ENCODE results near the gene TMOD1. TPM values are rescaled to one million over a fixed set of nuclear protein-coding genes. Genes with fewer than 3 reads are reported as not detected.

Gene TMOD1
- total and polyA plus RNA-seq, 2 of the 13 experiments (the other 11 are each of a cell fraction or from before 2014, with no cell fraction given), result 0.04 to 0.07 TPM

DNA sequence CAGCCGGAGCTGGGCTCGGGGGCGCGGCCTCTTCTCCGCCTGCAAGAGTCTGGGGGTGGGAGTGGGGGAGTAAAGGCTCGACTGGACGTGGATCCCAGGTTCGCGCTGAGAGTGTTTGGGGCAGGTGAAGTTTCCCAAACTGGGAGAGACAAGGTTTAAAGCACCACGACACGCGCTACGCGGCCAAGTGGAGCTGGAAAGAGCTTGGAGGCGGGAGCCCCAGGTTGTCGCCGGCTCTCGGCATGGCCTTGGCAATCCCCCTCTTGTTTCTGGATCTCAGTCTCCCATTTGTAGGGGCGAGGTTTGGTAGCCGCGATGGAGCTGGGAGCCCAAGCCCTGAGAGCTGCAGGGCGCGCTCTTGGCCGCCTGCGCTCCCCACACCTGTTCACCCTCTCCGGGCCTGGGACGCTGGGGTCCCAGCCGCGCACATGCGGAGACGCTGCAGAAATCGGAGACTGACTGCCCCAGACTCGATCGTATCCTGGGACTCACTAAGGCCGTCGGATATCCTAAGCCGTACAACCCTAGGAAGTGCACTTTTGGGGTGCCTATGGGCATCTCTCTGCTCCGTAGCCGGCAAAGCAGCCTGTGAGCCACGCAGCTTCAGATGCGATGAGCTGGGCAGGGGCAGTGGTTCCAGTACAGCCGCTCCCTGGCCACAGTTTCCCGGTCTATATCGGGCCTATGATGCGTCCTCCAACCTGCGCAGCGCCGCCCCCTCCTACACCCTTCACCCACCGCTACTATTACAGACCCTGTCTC lies 937 bp downstream of the TMOD1 start:
- intact Hi-C loops (cut with micrococcal nuclease; ENCODE audit: unreplicated experiment) (no loop called here), in situ Hi-C loops (cut with HindIII; ENCODE audit: extremely low pct_ligation_motif_present, low pct_unique_long_range_greater_than_20kb) (no loop called here)
- H3K4me1 ChIP-seq (ENCODE audit: insufficient read depth, low read length), result peaks cover 25% of the 10 kb centered on the region
- H3K4me3 ChIP-seq (replicated peaks in 1 of 3; ENCODE audit: insufficient read depth in 1 of 3, low read depth in 2 of 3, low read length in 3 of 3), result peak overlapping the region; percentile 57 to 74 (median 73); a peak in 5 of 6 replicates
- peak overlapping the region; percentile 79 for H3K4me2 ChIP-seq (ENCODE audit: low read depth, low read length)
- ATAC-seq, result peak; percentile 72
- H3K79me2 ChIP-seq (ENCODE audit: insufficient read depth, low read length), result no peaks in the 10 kb centered on the region
- peaks cover 13 to 54% of the 10 kb centered on the region in 2 experiments; a peak in 4 of 5 replicates for H3K27me3 ChIP-seq (ENCODE audit: control insufficient read depth in 1 of 2, insufficient read depth in 2 of 2, low read length in 2 of 2)
- CTCF ChIA-PET (ENCODE audit: low intra/inter-chr PET ratio, low total read pairs), result no interaction called here
- BruUV-seq (replicated peaks), result no TSS peak
- H3K27ac ChIP-seq (ENCODE audit: extremely low read length, insufficient read depth, low read length), result no peak overlapping the region
- H4K20me1 ChIP-seq (ENCODE audit: insufficient read depth, low read length), result no peaks in the 10 kb centered on the region
- H3K9ac ChIP-seq (ENCODE audit: insufficient read depth, low read depth, low read length), result no peak overlapping the region; the same call in 1 of the 2 replicates
- WGBS (ENCODE audit: low lambda C conversion rate), result 13% methylated on average over 10 of the region's 49 CpGs
- no peaks in the 10 kb centered on the region for H3K9me3 ChIP-seq (ENCODE audit: low read length)
- no peak for FAIRE-seq
- DNase-seq (ENCODE audit: low spot score), result no peak
- POLR2A ChIA-PET, result interaction anchor here (1.0 to 1.2 kb wide), 3 partner anchors 95 to 130 kb away, joined by 3 to 4 read pairs (median 3); partner anchors contain the start of gene TSTD2
- no peak overlapping the region for H2AFZ ChIP-seq (ENCODE audit: low read length)
- H3K36me3 ChIP-seq (replicated peaks in 1 of 2; ENCODE audit: control insufficient read depth in 1 of 2, insufficient read depth in 2 of 2, low read length in 2 of 2), result no peaks in the 10 kb centered on the region
- TF ChIP-seq CEBPB (IDR thresholded peaks at IDR 0.05; ENCODE audit: borderline replicate concordance, low read depth, low read length), result no peak
- no peak for TF ChIP-seq PHF20 (CRISPR knock-in tag; IDR thresholded peaks at IDR 0.05)
- TF ChIP-seq, protein P1, sequence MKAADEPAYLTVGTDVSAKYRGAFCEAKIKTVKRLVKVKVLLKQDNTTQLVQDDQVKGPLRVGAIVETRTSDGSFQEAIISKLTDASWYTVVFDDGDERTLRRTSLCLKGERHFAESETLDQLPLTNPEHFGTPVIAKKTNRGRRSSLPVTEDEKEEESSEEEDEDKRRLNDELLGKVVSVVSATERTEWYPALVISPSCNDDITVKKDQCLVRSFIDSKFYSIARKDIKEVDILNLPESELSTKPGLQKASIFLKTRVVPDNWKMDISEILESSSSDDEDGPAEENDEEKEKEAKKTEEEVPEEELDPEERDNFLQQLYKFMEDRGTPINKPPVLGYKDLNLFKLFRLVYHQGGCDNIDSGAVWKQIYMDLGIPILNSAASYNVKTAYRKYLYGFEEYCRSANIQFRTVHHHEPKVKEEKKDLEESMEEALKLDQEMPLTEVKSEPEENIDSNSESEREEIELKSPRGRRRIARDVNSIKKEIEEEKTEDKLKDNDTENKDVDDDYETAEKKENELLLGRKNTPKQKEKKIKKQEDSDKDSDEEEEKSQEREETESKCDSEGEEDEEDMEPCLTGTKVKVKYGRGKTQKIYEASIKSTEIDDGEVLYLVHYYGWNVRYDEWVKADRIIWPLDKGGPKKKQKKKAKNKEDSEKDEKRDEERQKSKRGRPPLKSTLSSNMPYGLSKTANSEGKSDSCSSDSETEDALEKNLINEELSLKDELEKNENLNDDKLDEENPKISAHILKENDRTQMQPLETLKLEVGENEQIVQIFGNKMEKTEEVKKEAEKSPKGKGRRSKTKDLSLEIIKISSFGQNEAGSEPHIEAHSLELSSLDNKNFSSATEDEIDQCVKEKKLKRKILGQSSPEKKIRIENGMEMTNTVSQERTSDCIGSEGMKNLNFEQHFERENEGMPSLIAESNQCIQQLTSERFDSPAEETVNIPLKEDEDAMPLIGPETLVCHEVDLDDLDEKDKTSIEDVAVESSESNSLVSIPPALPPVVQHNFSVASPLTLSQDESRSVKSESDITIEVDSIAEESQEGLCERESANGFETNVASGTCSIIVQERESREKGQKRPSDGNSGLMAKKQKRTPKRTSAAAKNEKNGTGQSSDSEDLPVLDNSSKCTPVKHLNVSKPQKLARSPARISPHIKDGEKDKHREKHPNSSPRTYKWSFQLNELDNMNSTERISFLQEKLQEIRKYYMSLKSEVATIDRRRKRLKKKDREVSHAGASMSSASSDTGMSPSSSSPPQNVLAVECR (CRISPR knock-in tag; IDR thresholded peaks at IDR 0.05; ENCODE audit: borderline replicate concordance), result 0 out of 2 replicates have a peak, but pooled peaks have one; percentile 5
- TF ChIP-seq NFE2 (CRISPR knock-in tag; IDR thresholded peaks at IDR 0.05), result no peak
- TF ChIP-seq FOXC1 (CRISPR knock-in tag; IDR thresholded peaks at IDR 0.05; ENCODE audit: borderline replicate concordance), result 0 out of 2 replicates have a peak, but pooled peaks have one; percentile 48
- 0 out of 2 replicates have a peak, but pooled peaks have one; percentile 12 for TF ChIP-seq ZFX (CRISPR knock-in tag; IDR thresholded peaks at IDR 0.05; ENCODE audit: low read depth)
- TF ChIP-seq ZNF777 (CRISPR knock-in tag; IDR thresholded peaks at IDR 0.05), result peak; percentile 47; the same call in 1 of the 2 replicates
- TF ChIP-seq, protein P2, sequence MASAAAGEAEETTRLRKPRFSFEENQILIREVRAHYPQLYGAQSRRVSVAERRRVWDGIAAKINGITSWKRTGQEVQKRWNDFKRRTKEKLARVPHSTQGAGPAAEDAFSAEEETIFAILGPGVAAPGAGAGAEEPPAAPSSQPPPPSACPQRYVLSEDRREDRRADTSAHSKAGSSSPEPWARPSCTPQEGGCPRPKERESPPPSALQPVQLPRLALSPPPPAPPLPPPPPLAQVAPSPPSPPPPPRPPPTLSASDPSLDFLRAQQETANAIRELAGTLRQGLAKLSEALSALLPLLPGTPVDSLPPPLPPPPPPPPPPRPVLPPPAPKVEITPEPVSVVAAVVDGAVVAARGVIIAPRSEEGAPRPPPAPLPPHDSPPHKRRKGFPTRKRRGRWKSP (CRISPR knock-in tag; IDR thresholded peaks at IDR 0.05), result 0 out of 2 replicates have a peak, but pooled peaks have one; percentile 12
- TF ChIP-seq, protein P3, sequence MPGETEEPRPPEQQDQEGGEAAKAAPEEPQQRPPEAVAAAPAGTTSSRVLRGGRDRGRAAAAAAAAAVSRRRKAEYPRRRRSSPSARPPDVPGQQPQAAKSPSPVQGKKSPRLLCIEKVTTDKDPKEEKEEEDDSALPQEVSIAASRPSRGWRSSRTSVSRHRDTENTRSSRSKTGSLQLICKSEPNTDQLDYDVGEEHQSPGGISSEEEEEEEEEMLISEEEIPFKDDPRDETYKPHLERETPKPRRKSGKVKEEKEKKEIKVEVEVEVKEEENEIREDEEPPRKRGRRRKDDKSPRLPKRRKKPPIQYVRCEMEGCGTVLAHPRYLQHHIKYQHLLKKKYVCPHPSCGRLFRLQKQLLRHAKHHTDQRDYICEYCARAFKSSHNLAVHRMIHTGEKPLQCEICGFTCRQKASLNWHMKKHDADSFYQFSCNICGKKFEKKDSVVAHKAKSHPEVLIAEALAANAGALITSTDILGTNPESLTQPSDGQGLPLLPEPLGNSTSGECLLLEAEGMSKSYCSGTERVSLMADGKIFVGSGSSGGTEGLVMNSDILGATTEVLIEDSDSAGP (CRISPR knock-in tag; IDR thresholded peaks at IDR 0.05; ENCODE audit: borderline replicate concordance), result peak; percentile 42; the same call in 1 of the 2 replicates
- TF ChIP-seq, protein P4, sequence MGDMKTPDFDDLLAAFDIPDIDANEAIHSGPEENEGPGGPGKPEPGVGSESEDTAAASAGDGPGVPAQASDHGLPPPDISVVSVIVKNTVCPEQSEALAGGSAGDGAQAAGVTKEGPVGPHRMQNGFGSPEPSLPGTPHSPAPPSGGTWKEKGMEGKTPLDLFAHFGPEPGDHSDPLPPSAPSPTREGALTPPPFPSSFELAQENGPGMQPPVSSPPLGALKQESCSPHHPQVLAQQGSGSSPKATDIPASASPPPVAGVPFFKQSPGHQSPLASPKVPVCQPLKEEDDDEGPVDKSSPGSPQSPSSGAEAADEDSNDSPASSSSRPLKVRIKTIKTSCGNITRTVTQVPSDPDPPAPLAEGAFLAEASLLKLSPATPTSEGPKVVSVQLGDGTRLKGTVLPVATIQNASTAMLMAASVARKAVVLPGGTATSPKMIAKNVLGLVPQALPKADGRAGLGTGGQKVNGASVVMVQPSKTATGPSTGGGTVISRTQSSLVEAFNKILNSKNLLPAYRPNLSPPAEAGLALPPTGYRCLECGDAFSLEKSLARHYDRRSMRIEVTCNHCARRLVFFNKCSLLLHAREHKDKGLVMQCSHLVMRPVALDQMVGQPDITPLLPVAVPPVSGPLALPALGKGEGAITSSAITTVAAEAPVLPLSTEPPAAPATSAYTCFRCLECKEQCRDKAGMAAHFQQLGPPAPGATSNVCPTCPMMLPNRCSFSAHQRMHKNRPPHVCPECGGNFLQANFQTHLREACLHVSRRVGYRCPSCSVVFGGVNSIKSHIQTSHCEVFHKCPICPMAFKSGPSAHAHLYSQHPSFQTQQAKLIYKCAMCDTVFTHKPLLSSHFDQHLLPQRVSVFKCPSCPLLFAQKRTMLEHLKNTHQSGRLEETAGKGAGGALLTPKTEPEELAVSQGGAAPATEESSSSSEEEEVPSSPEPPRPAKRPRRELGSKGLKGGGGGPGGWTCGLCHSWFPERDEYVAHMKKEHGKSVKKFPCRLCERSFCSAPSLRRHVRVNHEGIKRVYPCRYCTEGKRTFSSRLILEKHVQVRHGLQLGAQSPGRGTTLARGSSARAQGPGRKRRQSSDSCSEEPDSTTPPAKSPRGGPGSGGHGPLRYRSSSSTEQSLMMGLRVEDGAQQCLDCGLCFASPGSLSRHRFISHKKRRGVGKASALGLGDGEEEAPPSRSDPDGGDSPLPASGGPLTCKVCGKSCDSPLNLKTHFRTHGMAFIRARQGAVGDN (CRISPR knock-in tag; IDR thresholded peaks at IDR 0.05), result peak; percentile 40; the same call in 1 of the 2 replicates
